HCT116 (cell line): ENCODE results near the gene AAK1. TPM values are rescaled to one million over a fixed set of nuclear protein-coding genes. Genes with fewer than 3 reads are reported as not detected.

Source experiments
- ATAC-seq: fragments of 200-7000 bp; cut with Tn5 transposase; 2 replicates; pipeline ENCODE4 v1.9.1; 2020; ENCODE audit warnings: mild to moderate bottlenecking, moderate library complexity
- BruUV-seq: library from RNA; stranded (reverse); fragments of 400-500 nt; replicated peaks from 2 replicates; lab custom pipeline; 2021; lab: Mats Ljungman, UMichigan
- CTCF ChIA-PET: fragments of 300-600 bp; sonication (Branson Sonifier 250); formaldehyde crosslinking; loops from one replicate; lab custom pipeline; 2021; ENCODE audit warnings: antibody characterized with exemption; lab: Charles Lee
- POLR2A ChIA-PET: fragments of 300-600, 350-600 bp; sonication (Branson Sonifier 250); formaldehyde crosslinking; loops from one replicate; lab custom pipeline; 2021; ENCODE audit warnings: antibody characterized with exemption; lab: Charles Lee
- RAD21 ChIA-PET, 2 experiments: fragments of 300-600 bp; sonication (Branson Sonifier 250); formaldehyde crosslinking; loops; one replicate each; lab custom pipeline; 2023; ENCODE audit warnings: low total read pairs in 2 of 2; ENCODE audit not compliant: uncharacterized antibody in 2 of 2, unreplicated experiment in 2 of 2, low non-redundant PET in 1 of 2; lab: Charles Lee
- DNase-seq: peaks from one replicate; pipeline ENCODE4 v3.0.0-alpha.2; 2010; ENCODE audit warnings: low read depth, low spot score
- H2AFZ ChIP-seq: fragments of 200-600 bp; shearing (Covaris generic), sonication (generic); 2 replicates; pipeline ENCODE4 v1.6.1; 2017; ENCODE audit warnings: low read depth, mixed run types, mixed read lengths, antibody characterized with exemption, low read length; ENCODE audit not compliant: poor library complexity, severe bottlenecking
- H3K27ac ChIP-seq: 2 replicates; pipeline ENCODE4 v1.5.1; 2012; ENCODE audit warnings: low read depth, low read length
- H3K27me3 ChIP-seq: fragments of 200-600 bp; sonication (generic); 2 replicates; pipeline ENCODE4 v1.6.1; 2016; ENCODE audit warnings: mixed run types, low read length, mixed read lengths; ENCODE audit not compliant: insufficient read depth
- H3K36me3 ChIP-seq, 2 experiments: fragments of 200-500 bp in 1 of 2; fragments of 200-600 bp in 1 of 2; sonication (Bioruptor generic) in 1 of 2; sonication (generic) in 1 of 2; 2 replicates each; pipeline versions ENCODE4 v1.5.1 to v1.6.1; 2014 to 2016; ENCODE audit warnings: low read length in 2 of 2, inconsistent platforms in 1 of 2, mixed read lengths in 1 of 2, mixed run types in 1 of 2; ENCODE audit not compliant: insufficient read depth in 2 of 2, control insufficient read depth in 1 of 2
- H3K4me1 ChIP-seq, 2 experiments: fragments of 200-600 bp in 1 of 2; sonication (generic) in 1 of 2; 2 replicates each; pipeline versions ENCODE4 v1.5.1 to v1.6.1; 2012 to 2017; ENCODE audit warnings: low read length in 2 of 2, inconsistent platforms in 1 of 2, mild to moderate bottlenecking in 1 of 2, mixed read lengths in 1 of 2, mixed run types in 1 of 2, moderate library complexity in 1 of 2; ENCODE audit not compliant: insufficient read depth in 2 of 2, control insufficient read depth in 1 of 2
- H3K4me2 ChIP-seq: fragments of 200-600 bp; sonication (generic); 2 replicates; pipeline ENCODE4 v1.6.1; 2017; ENCODE audit warnings: mixed run types, low read length, mixed read lengths
- H3K4me3 ChIP-seq, 2 experiments: fragments of 200-600 bp in 1 of 2; sonication (generic) in 1 of 2; replicated peaks in 1 of 2; 2 replicates each; pipeline ENCODE4 v1.5.1; 2011 to 2016; ENCODE audit warnings: low read length in 2 of 2, control low read depth in 1 of 2, low read depth in 1 of 2, mild to moderate bottlenecking in 1 of 2, mixed read lengths in 1 of 2, mixed run types in 1 of 2
- H3K79me2 ChIP-seq: fragments of 200-600 bp; sonication (generic); 2 replicates; pipeline ENCODE4 v1.6.1; 2017; ENCODE audit warnings: mild to moderate bottlenecking, mixed run types, low read length, moderate library complexity, mixed read lengths; ENCODE audit not compliant: insufficient read depth
- H3K9ac ChIP-seq: fragments of 200-600 bp; sonication (generic); 2 replicates; pipeline ENCODE4 v1.6.1; 2016; ENCODE audit warnings: low read length, mixed read lengths
- H3K9me2 ChIP-seq: fragments of 200-600 bp; sonication (generic), shearing (Covaris generic); 2 replicates; pipeline ENCODE4 v1.6.1; 2017; ENCODE audit warnings: mixed run types, mild to moderate bottlenecking, moderate library complexity; ENCODE audit not compliant: insufficient read depth
- H3K9me3 ChIP-seq, 2 experiments: fragments of 200-500 bp in 1 of 2; fragments of 200-600 bp in 1 of 2; sonication (Bioruptor generic) in 1 of 2; sonication (generic) in 1 of 2; 2 replicates each; pipeline ENCODE4 v1.6.1; 2014 to 2017; ENCODE audit warnings: low read length in 2 of 2, mixed read lengths in 2 of 2, inconsistent platforms in 1 of 2, low read depth in 1 of 2, mild to moderate bottlenecking in 1 of 2, mixed run types in 1 of 2, moderate library complexity in 1 of 2; ENCODE audit not compliant: control insufficient read depth in 1 of 2, insufficient read depth in 1 of 2
- H4K20me1 ChIP-seq: fragments of 200-600 bp; sonication (generic), shearing (Covaris generic); 2 replicates; pipeline ENCODE4 v1.6.1; 2017; ENCODE audit warnings: mixed run types, mild to moderate bottlenecking, moderate library complexity; ENCODE audit not compliant: insufficient read depth
- CEBPB ChIP-seq: IDR thresholded peaks from 2 replicates; pipeline ENCODE4 v1.6.1; 2012; ENCODE audit warnings: low read depth
- EZH2phosphoT487 ChIP-seq: fragments of 200-600 bp; IDR thresholded peaks from 2 replicates; pipeline ENCODE4 v1.6.1; 2018; ENCODE audit warnings: antibody characterized with exemption, borderline replicate concordance
- FOSL1 ChIP-seq: IDR thresholded peaks from 2 replicates; pipeline ENCODE4 v1.6.1; 2012; ENCODE audit warnings: low read depth
- JUND ChIP-seq: IDR thresholded peaks from 2 replicates; pipeline ENCODE4 v1.6.1; 2012
- POLR2AphosphoS5 ChIP-seq: IDR thresholded peaks from 2 replicates; pipeline ENCODE4 v1.6.1; 2011; ENCODE audit warnings: mild to moderate bottlenecking, low read depth, low read length, moderate library complexity
- RAD21 ChIP-seq: IDR thresholded peaks from 2 replicates; pipeline ENCODE4 v1.6.1; 2012; ENCODE audit warnings: low read depth, mild to moderate bottlenecking
- SIN3A ChIP-seq: IDR thresholded peaks from 2 replicates; pipeline ENCODE4 v1.6.1; 2012; ENCODE audit warnings: low read depth
- SP1 ChIP-seq: IDR thresholded peaks from 2 replicates; pipeline ENCODE4 v1.6.1; 2012; ENCODE audit warnings: low read depth
- SRF ChIP-seq: IDR thresholded peaks from 2 replicates; pipeline ENCODE4 v1.6.1; 2012; ENCODE audit warnings: low read depth
- YY1 ChIP-seq: IDR thresholded peaks from 2 replicates; pipeline ENCODE4 v1.6.1; 2011; ENCODE audit warnings: low read length, low read depth, moderate library complexity, mild to moderate bottlenecking; ENCODE audit not compliant: insufficient replicate concordance; ENCODE audit errors: extremely low read depth
- ZBTB33 ChIP-seq: IDR thresholded peaks from 2 replicates; pipeline ENCODE4 v1.6.1; 2011; ENCODE audit warnings: mild to moderate bottlenecking, low read length, moderate library complexity; ENCODE audit not compliant: insufficient replicate concordance; ENCODE audit errors: extremely low read depth
- intact Hi-C: fragments of 100-400 bp; cut with micrococcal nuclease; formaldehyde crosslinking; loops from 2 replicates; pipeline ENCODE4 v1.10.0; 2022
- total RNA-seq: library from RNA; stranded (reverse); gene quantifications from one replicate; pipeline ENCODE4 v1.2.1, GENCODE V29; 2021; ENCODE audit not compliant: unreplicated experiment
- TF ChIP-seq, protein P1 (sequence below): IDR thresholded peaks from 2 replicates; pipeline ENCODE4 v1.6.1; 2012; ENCODE audit warnings: low read depth
- TF ChIP-seq, protein P2 (sequence below): IDR thresholded peaks from 2 replicates; pipeline ENCODE4 v1.6.1; 2012

The AAK1 gene
- total RNA-seq, 1 experiment from 2014 or later = 32.0 TPM

DNA sequence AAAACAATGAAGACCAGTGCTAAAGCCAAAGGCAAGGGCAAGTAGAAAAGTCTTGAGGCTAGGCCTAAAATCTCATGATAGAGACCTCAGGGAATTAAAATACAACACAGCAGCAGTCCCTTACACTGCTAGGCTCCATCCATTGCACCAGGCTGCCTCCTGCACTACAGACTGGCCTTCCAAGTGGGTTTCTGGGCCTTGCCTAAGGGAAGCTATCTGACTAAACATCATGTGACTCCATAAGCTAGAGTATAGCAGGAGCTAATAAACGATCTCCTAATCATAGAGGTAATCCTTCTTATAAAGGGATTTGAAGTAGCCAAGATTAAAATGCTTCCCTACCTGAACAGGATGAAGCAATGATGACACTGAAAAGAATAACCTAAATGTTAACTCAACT, 128.7 kb downstream of the AAK1 start:
- TF ChIP-seq CEBPB (no peak), YY1 (no peak), RAD21 (no peak), POLR2AphosphoS5 (no peak), JUND (no peak), SIN3A (no peak), SP1 (no peak), FOSL1 (no peak), ZBTB33 (no peak), SRF (no peak), EZH2phosphoT487 (no peak)
- TF ChIP-seq, protein P1, sequence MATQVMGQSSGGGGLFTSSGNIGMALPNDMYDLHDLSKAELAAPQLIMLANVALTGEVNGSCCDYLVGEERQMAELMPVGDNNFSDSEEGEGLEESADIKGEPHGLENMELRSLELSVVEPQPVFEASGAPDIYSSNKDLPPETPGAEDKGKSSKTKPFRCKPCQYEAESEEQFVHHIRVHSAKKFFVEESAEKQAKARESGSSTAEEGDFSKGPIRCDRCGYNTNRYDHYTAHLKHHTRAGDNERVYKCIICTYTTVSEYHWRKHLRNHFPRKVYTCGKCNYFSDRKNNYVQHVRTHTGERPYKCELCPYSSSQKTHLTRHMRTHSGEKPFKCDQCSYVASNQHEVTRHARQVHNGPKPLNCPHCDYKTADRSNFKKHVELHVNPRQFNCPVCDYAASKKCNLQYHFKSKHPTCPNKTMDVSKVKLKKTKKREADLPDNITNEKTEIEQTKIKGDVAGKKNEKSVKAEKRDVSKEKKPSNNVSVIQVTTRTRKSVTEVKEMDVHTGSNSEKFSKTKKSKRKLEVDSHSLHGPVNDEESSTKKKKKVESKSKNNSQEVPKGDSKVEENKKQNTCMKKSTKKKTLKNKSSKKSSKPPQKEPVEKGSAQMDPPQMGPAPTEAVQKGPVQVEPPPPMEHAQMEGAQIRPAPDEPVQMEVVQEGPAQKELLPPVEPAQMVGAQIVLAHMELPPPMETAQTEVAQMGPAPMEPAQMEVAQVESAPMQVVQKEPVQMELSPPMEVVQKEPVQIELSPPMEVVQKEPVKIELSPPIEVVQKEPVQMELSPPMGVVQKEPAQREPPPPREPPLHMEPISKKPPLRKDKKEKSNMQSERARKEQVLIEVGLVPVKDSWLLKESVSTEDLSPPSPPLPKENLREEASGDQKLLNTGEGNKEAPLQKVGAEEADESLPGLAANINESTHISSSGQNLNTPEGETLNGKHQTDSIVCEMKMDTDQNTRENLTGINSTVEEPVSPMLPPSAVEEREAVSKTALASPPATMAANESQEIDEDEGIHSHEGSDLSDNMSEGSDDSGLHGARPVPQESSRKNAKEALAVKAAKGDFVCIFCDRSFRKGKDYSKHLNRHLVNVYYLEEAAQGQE = no peak
- TF ChIP-seq, protein P2, sequence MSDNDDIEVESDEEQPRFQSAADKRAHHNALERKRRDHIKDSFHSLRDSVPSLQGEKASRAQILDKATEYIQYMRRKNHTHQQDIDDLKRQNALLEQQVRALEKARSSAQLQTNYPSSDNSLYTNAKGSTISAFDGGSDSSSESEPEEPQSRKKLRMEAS = no peak
- Histone ChIP-seq H2AFZ (no peak overlapping the region), H3K36me3 (peaks cover 3 to 5% of the 10 kb centered on the region in 2 experiments; a peak in 2 of 4 replicates), H3K9me2 (no peaks in the 10 kb centered on the region), H3K27me3 (no peaks in the 10 kb centered on the region), H3K9me3 (no peaks in the 10 kb centered on the region), H3K4me3 (no peak overlapping the region), H3K27ac (no peak overlapping the region), H3K79me2 (no peaks in the 10 kb centered on the region), H4K20me1 (no peaks in the 10 kb centered on the region), H3K9ac (no peak overlapping the region), H3K4me2 (no peak overlapping the region), H3K4me1 (no peaks in the 10 kb centered on the region)
- no peak for DNase-seq
- ChIA-PET POLR2A (no interaction called here), RAD21 (no interaction called here), CTCF (no interaction called here)
- no peak for ATAC-seq
- BruUV-seq = no TSS peak
- intact Hi-C loops = no loop called here
